Hematopoietic multipotent progenitor cell treated with erythropoietin and hydrocortisone succinate and interleukin-3 and kit ligand, for 8 days (in vitro differentiated cells): ENCODE measurements around the gene LSM4.
A peak's percentile ranks its signal among the peaks of the same experiment; 100 is the strongest.
"Not testable (repeated sequence)": the region's sequence is repeated elsewhere in the genome, so short reads cannot be mapped to it uniquely, and the experiment has no call there.

Source experiments
- DNase-seq: peaks from one replicate; pipeline ENCODE4 v3.0.0-alpha.2; 2015

LSM4 gene

DNA sequence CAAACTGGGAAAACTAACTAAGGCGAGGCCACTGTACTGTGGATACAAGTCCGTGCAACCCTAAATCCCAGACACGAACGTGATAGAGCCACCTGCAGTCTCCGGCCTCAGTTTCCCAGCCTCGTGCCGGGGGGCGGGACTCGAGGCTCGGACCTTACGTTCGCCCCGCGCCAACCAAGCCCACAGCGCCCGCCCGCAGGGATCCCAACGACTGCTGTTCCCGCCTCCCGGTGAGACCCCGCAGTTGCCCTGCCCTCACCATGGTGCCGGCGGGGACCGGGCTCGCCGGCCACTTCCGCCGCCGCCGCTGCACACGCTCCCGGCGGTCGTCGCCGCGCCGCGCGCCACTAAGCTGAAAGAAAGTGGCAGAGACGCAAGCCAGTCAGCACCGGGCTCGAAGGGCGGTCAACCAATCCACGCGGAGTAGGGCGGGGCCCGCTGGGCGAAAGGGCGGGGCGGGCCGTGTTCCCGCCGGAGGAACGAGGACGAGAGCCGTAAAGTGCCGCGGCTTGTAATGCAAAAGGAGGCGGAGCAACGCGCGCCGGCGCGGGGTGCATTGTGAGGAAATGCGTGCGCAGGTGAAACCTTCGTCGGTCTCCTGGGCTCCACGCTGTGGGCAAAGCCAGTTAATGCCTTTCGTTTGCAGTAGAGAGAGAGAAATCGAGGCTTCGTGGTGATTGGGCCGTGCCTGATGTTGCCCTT, at the start of gene LSM4:
TSS of gene LSM4 (minus strand) at position 318 of the 702 bp plus-strand sequence. CDS start at position 262, 56 bp downstream.
- DNase-seq, result peak; percentile 99

DNA sequence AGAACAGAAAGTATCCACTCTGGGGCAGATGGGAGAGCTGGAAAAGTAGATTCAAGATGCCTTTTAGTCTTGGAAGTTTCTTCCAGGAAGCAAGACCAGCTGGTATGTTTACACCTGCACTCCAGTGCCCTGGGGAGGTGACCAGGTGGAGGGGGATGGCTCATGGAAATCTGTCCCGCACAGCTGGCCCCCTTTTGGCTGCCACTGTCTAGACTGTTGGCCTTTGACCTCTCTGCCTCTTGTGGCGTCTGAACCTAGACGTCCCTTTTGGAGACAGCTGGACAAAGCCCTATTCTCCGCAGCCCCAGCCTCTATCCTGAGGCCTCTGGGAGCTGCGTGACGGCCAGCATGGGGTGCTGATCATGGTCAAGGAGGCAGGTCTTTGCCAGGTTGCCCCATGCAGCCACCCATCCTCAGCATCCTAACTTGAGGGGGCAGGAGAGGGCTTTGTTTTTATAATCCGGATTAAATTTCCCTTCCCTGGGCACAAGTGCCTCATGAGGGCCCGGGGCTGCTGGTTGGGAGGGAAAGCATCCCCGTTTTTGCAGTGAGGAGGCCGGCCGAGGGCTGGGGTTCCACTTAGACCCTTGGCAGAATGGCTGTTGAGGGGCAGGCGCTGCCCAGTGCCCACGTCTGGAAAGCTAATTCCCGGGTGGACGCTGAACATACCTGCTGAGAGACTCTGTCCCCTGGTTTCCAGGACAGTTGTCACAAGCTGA, 45.8 kb upstream of the LSM4 start:
- no peak for DNase-seq

DNA sequence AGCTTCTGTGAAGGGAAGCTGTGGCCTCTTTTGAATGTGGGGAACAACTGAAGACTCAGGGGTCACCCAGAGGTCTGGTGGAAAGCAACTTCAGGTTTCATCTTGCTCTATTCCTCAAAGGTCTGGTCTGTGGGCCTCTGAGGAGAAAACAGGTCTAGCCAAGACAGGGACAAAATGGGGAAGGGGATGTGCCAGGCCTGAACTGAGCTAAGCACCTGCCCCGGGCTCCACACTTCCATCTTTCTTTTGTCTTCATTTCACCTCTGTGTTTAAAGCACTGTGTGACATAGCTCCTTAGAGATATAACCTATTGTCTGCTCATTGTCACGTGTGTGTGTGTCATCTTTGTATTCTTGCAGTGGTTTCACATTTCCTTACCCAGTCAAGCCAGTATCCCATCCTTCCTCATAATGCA, 43.2 kb upstream of the LSM4 start:
- DNase-seq, result no peak

DNA sequence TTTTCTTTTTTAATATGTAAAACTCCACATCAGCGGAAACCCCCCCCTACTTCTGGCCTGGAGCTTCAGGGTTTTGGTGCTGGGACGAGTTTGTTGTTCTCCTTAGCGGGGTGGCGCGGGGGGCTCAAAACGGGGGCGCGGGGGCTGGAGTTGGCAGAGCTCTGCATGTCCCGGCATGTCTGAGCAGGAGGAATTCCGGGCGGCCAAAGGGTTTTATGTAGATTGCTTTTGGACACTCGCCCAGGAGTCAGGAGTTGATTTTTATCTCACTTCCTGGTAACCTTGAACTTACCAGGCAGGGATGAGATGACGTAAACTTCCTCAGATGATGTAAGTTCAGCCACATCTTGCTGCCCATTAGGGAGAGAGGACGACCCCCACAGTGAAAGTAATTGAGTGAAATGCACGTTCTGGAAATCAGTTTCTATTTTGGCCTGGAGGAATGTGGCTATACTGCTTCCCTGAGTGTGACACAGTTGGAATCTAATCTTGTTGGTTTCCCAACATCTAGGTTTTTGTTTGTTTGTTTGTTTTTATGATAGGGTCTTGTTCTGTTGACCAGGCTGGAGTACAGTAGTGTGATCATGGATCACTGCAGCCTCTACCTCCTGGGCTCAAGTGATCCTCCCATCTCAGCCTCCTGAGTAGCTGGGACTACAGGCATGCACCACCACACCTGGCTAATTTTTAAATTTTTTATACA, 42.1 kb upstream of the LSM4 start:
- peak; percentile 95 for DNase-seq

DNA sequence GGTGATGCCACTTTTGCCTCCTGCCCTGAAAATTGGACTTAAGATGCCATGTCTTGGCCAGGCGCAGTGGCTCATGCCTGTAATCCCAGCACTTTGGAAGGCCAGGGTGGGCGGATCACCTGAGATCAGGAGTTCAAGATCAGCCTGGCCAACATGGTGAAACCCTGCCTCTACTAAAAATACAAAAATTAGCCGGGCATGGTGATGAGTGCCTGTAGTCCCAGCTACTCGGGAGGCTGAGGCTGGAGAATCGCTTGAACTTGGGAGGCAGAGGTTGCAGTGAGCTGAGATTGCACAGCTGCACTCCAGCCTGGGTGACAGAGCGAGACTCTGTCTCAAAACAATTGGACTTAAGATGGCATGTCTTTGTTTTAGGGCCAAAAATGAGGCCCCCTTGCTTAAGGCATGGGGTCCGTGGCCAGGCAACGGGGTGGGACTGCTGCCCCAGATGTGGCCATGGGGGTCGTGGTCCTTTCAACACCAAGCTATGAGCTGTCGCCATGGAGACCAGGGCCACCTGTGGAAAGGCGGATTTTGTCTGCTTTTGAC, 41.5 kb upstream of the LSM4 start:
- DNase-seq, result not testable (repeated sequence)

DNA sequence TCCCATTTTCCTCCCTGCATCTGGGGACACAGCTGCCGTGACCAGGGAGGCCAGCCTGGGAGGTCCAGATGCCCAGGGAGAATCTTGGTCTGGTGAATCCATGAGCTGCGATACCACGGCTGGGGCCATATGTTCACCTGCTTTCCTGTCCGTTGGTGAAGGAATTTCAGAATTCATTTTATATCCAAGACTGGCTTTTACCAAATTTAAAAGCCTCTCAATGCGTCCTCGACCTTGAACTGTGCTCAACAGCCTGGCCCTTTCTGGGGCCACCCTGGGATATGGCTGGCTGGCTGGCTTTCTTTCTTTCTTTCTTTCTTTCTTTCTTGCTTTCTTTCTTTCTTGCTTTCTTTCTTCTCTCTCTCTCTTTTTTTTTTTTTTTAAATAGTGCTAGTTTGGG, 40.9 kb upstream of the LSM4 start:
- no peak for DNase-seq

DNA sequence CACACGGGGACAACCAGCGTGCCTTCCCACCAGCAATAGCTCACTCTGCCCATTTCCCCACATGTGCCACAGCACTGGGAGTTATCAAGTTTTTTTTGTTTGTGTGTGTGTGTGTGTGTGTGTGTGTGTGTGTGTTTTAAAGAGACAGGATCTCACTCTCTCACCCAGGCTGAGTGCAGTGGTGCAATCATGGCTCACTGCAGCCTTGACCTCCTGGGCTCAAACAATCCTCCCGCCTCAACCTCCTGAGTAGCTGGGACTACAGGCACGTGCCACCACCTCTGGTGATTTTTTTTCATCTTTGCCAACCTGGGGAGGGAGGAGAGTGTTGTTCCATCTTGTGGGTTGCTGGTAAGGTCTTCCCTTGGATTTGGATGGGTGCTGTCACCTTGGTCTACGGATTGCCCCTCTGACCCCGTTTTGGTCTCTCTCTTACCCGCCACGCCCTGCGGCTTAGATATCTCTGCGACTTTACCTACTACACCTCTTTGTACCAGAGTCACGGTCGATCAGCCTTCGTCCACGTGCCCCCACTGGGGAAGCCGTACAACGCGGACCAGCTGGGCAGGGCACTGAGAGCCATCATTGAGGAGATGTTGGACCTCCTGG, 40.2 kb upstream of the LSM4 start:
- DNase-seq, result peak; percentile 48

DNA sequence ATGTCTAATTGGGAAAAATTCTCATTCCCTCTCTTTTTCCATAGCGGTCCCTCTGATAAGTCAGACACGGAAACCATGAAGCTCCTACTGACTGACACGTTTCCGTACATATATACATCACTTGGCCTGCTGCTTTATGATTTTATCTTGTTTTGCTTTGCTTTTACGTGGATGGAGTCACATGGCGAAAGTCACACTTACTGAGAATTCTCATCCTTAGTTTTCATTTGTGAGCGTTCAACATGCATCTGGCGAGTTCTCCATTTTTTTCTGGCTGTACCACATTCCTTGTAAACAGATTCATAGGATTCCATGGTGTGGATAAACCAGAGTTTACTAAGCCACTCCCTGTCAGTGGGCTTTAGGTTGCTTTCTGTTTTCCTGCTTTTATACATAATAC, 38.8 kb upstream of the LSM4 start:
- no peak for DNase-seq

DNA sequence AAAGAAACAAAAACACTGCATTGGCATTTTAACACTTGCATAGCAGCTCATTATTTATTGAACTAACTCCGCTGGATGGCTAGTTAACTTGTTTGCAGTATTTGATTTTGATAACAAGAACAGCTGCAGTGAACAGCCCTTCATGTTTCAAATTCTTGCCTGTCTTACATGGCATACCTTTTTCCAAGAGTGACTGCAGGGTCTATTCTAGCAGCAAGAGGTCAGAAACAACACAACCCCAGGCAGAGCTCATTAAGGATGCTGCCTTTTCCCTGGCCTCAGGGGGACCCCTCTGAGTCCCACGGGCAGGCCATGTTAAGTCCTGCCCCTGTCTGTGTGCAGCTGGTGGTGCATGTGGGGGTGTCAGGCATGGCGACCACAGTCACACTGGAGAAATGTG, 34.2 kb upstream of the LSM4 start:
- no peak for DNase-seq

DNA sequence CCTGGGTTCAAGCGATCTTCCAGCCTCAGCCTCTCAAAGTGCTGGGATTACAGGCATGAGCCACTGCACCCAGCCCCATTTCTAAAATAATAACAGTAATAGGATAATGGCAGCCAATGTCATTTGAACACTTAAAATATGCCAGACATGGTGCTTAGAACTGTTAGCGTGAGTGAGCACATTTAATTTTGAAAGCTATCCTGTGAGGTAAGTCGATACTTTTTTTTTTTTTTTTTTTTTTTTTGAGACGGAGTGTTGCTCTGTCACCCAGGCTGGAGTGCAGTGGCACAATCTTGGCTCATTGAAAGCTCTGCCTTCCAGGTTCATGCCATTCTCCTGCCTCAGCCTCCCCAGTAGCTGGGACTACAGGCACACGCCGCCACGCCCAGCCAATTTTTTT, 31.9 kb upstream of the LSM4 start:
- not testable (repeated sequence) for DNase-seq

DNA sequence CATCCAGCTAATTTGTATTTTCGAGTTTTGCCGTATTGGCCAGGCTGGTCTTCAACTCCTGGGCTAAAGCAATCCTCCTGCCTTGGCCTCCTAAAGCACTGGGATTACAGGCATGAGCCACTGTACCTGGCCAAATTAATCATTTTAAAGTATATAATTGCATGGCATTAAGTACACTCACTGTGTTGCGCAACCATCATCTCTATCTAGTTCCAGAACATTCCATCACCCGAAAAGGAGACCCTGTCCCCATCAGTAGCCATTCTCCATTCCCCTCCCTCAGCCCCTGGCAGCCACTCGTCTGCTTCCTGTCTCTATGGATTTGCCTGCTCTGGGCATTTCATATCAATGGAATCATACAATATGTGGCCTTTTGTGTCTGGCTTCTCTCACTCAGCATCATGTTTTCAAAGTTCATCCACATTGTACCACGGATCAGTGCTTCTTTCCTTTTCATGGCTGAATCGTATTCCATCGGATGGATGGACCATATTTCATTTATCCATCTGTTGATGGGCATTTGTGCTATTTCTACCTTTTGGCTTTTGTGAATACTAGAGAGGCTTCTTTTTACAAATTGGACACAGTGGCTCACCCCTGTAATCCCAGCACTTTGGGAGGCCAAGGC, 30.6 kb upstream of the LSM4 start:
- no peak for DNase-seq

DNA sequence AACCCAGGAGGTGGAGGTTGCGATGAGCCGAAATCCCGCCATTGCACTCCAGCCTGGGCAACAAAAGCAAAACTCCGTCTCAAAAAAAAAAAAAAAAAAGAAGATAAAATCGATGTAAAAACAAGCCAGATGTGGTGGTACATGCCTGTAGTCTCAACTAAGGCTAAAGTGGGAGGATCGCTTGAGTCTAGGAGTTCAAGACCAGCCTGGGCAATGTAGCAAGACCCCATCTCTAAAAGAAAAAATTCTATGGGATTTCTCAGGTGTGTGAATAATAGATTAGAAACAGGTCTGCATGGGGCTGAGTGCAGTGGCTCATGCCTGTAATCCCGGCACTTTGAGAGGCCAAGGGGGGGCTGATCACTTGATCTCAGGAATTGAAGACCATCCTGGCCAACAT, 28.7 kb upstream of the LSM4 start:
- DNase-seq, result no peak

DNA sequence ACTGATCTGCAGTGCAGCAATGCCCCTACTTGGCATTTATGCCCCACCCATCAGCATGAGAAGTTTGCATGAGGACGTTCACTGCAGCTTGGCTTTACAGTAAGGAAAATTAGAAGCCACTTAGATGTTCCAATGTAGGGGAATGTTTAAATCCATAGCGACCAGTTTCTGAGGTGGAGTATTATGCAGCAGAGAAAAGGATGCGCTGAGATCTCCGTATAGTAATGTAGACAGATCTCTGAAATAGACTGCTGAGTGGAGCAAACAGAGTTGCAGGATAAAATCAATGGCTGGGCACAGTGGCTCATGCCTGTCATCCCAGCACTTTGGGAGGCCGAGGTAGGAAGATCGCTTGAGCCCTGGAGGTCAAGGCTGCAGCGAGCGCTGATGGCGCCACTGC, 27.6 kb upstream of the LSM4 start:
- DNase-seq, result no peak

DNA sequence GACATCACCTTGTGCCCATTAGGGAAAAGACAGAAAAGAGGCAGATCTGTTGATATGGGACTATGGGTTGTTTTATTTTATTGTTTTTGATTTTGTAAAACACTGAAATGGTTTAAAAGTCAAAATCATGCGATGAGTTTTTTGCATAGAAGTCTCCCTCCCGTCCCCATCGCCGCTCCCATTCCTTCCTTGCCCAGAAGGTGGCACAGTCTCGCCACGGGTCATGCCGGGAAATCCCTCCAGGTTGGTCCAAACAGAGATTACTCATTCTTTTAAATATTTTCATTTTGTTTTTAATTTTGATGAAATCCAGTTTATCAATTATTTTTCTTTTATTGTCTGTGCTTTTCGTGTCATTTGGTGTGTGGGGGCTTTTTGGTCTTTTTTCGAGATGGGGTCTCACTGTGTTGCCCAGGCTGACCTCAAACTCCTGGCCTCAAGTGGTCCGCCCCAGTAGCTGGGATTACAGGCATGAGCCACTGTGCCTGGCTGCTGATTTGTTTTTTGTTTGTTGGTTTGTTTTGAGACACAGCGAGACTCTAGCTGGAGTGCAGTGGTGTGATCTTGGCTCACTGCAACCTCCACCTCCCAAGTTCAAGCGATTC, 26.8 kb upstream of the LSM4 start:
- DNase-seq, result peak; percentile 72

DNA sequence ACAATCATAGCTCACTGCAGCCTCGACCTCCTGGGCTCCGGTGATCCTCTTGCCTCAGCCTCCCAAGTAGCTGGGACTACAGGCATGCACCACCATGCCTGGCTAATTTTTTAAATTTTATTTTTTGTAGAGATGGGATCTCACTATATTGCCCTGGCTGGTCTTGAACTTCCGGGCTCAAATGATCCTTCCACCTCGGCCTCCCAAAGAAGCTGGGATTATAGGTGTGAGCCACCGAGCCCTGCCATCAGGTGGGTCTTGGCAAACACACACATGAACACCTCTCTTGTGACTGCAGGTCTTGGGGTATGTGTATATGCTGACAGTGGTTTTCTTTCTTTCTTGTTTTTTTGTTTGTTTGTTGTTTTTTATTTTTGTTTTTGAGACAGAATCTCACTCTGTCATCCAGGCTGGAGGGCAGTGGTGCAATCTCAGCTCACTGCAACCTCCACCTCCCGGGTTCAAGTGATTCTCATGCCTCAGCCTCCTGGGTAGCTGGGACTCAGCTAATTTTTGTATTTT, 26.0 kb upstream of the LSM4 start:
- DNase-seq, result not testable (repeated sequence)

DNA sequence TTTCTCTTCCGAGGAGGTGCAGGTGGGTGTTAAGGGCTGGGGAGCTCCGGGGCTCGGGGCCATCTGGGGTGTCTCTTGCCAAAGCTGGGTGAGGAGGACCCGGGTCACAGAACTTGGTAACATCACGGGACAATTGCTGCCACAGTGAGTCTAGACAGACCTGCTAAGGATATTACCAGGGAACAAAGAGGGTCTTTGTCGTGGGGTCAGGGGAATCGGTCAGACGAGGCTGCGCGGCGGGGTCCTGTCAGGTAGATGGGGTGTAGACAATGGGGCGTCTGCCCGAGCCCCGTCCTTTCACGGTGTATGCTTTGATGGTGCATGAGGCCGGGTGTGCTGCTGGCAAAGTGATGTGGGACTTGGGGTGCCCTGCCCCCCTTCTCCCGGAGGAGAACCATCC, 25.3 kb upstream of the LSM4 start:
- no peak for DNase-seq

DNA sequence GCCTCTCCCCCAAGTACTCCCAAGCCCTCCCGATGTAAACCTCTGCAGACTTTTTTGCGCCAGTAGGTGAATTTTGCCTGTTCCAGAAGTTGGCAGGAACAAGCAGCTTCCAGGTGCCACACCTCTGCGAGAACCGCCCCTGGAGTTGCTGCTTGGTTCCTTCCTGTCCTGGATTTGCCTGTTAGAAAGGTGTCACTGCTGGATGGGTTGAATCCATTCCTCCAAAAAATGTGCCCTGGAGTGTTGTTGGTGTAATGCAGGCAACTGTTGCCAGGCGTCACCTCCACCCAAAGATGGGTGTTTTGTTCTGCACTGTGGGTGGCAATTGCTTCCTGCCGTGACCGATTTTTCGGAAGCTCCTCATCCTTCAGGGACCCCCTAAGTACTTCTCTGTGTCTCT, 23.2 kb upstream of the LSM4 start:
- DNase-seq, result no peak

DNA sequence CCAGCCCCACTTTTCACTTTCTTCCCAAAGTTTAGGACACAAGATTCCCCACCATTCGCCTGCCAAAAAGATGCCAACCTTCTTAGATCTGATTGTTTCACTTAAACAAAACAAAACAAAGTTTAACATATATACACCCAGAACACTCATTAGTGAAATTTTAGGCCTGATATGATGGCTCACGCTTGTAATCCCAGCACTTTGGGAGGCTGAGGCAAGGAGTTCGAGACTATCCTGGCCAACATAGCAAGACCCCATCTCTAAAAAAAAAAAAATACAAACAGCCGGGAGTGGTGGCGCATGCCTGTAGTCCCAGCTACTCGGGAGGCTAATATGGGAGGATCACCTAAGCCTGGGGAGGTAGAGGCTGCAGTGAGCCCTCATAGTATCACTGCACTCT, 22.4 kb upstream of the LSM4 start:
- no peak for DNase-seq

DNA sequence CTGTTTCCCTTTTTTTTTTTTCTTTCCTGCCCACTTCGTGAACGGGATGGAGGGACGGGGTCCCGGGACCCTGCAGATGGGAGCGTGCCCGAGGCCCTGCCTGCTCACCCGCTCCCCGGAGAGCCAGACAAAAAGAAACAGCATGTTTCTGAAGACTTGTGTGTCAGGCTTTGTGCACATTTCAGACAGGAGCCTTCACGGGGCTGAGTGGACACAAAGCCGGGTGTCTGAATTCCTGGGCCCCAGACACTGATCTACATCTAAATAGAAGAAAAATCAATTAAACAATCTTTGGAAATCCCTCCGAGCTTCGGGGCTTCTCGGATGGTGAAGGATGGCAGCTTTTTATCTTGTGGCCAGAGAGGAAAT, 21.7 kb upstream of the LSM4 start:
- DNase-seq, result no peak

DNA sequence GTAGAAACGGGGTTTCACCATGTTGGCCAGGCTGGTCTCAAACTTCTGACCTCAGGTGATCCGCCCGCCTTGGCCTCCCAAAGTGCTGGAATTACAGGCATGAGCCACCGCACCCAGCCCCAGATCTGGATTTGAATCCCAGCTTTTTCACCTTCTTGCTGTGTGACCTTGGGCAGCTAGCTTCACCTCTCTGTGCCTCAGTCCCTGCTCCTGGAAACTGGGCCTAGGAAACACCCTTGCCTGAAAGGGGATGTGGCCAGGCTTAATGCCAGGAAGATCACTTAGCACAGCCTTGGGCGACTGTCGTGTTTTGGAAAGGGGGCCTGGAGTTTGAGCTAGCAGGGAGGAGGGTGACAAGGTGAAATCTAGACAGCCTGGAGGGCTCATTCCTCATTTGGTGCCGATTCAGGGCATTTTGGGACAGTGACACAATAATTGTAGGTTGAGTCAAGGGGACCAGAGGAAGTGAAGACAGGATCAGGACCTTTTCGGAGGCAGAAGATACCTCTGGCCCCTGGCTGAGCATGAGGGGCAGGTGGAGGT, 19.3 kb upstream of the LSM4 start:
- no peak for DNase-seq

DNA sequence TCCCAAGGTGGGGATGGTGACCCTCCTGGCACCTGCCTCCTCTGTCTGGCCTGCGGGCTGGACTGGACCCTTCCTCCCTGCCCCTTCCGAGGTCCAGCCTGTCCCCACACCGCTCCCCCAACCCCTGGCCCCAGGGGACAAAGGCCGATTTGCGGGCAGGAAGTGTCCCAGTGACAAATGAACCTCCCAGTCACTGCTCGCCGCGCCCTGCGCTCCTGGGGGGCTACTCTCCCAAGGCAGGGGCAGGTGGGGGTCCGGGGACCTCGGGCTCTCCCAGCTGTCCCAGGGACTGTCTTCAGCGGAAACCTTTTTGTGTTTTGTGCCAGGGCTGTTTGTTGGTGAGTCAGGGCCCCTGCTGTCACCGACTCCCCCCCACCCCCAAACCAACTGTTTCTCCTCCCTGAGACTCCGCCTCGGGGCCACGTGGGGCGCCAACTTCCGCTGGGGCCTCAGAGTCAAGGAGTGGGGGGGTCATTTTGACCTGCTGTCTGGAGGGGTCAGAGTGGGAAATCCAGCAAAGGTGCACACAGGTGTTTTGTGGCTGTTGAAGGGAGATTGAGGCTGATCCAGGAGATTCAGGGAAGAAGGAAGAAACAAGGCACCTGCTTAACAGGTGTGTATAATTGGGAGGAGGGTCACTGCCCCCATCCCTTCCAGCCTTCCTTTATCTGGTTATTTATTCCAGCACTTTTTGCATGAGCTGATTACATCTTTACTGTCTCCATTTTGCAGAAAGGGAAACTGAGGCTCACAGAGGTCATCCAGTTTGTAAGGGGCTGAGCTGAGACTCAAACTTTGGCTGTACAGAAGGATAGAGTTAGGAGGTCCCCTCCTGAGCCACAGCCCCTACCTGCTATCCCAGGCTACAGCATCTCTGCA, 18.4 kb upstream of the LSM4 start:
- DNase-seq, result peak; percentile 80
